OCI-LY1 (cell line): ENCODE measurements around the gene ELF2.
A peak's percentile ranks its signal among the peaks of the same experiment; 100 is the strongest.

ENCODE experiments used
- H2AFZ ChIP-seq: fragments of 200-600 bp; sonication (generic), shearing (Covaris generic); 2 replicates; pipeline ENCODE4 v1.6.0; 2014; ENCODE audit warnings: antibody characterized with exemption, mild to moderate bottlenecking, low read length
- H3F3A ChIP-seq: fragments of 200-600 bp; sonication (generic), shearing (Covaris generic); 2 replicates; pipeline ENCODE4 v1.6.0; 2014; ENCODE audit warnings: mild to moderate bottlenecking, antibody characterized with exemption, low read length, moderate library complexity; ENCODE audit not compliant: insufficient read depth
- H3K27ac ChIP-seq: fragments of 200-600 bp; sonication (generic); 2 replicates; pipeline ENCODE4 v1.5.1; 2014; ENCODE audit warnings: low read length, mixed run types, mild to moderate bottlenecking, low read depth; ENCODE audit not compliant: poor library complexity, severe bottlenecking
- H3K27me3 ChIP-seq: fragments of 200-600 bp; sonication (generic); 2 replicates; pipeline ENCODE4 v1.6.0; 2014; ENCODE audit warnings: antibody characterized with exemption, mild to moderate bottlenecking, low read length, moderate library complexity; ENCODE audit not compliant: insufficient read depth
- H3K36me3 ChIP-seq: fragments of 200-600 bp; sonication (generic); 2 replicates; pipeline ENCODE4 v1.6.1; 2014; ENCODE audit warnings: mild to moderate bottlenecking, antibody characterized with exemption, low read length, moderate library complexity, mixed read lengths; ENCODE audit not compliant: insufficient read depth
- H3K4me1 ChIP-seq: fragments of 200-600 bp; sonication (generic); 2 replicates; pipeline ENCODE4 v1.5.1; 2014; ENCODE audit warnings: mild to moderate bottlenecking, low read length, moderate library complexity; ENCODE audit not compliant: insufficient read depth, severe bottlenecking
- H3K4me2 ChIP-seq: fragments of 200-600 bp; sonication (generic), shearing (Covaris generic); 2 replicates; pipeline ENCODE4 v1.6.1; 2014; ENCODE audit warnings: low read length
- H3K4me3 ChIP-seq: fragments of 200-600 bp; sonication (generic); 2 replicates; pipeline ENCODE4 v1.5.1; 2014; ENCODE audit warnings: low read length, low read depth, mild to moderate bottlenecking, mixed read lengths; ENCODE audit not compliant: poor library complexity, severe bottlenecking
- H3K79me2 ChIP-seq: fragments of 200-600 bp; shearing (Covaris generic); 2 replicates; pipeline ENCODE4 v1.6.1; 2016; ENCODE audit warnings: mixed run types, low read length, mixed read lengths; ENCODE audit not compliant: insufficient read depth
- H3K9ac ChIP-seq: fragments of 200-600 bp; sonication (generic), shearing (Covaris generic); 2 replicates; pipeline ENCODE4 v1.6.1; 2014; ENCODE audit warnings: mild to moderate bottlenecking, low read length, mixed read lengths
- H3K9me2 ChIP-seq: fragments of 200-600 bp; sonication (generic), shearing (Covaris generic); 2 replicates; pipeline ENCODE4 v1.6.1; 2014; ENCODE audit warnings: low read depth, mild to moderate bottlenecking, low read length, mixed read lengths
- H3K9me3 ChIP-seq: fragments of 200-600 bp; shearing (Covaris generic); 2 replicates; pipeline ENCODE4 v1.6.1; 2014; ENCODE audit warnings: low read length, mixed read lengths
- H4K20me1 ChIP-seq: fragments of 200-600 bp; sonication (generic), shearing (Covaris generic); 2 replicates; pipeline ENCODE4 v1.6.0; 2016; ENCODE audit warnings: mild to moderate bottlenecking, low read length; ENCODE audit not compliant: insufficient read depth
- CTCF ChIP-seq: fragments of 200-600 bp; sonication (generic), shearing (Covaris generic); IDR thresholded peaks from 2 replicates; pipeline ENCODE4 v1.5.1; 2017; ENCODE audit warnings: mild to moderate bottlenecking, antibody characterized with exemption, low read length, moderate library complexity, mixed read lengths
- EZH2 ChIP-seq: fragments of 200-600 bp; sonication (generic), shearing (Covaris generic); IDR thresholded peaks from 2 replicates; pipeline ENCODE4 v1.8.0; 2017; ENCODE audit warnings: borderline replicate concordance, mixed run types, mild to moderate bottlenecking, antibody characterized with exemption, low read length, moderate library complexity, mixed read lengths

ELF2 gene

GRCh38 chr4:139084804-139085093 is 92.3 kb downstream of the ELF2 start:
- Histone ChIP-seq H3K4me2 (peak overlapping the region; percentile 95), H3K4me3 (peak overlapping the region; percentile 97), H3K36me3 (peaks cover 9% of the 10 kb centered on the region; the same call in 1 of the 2 replicates), H3K27me3 (no peaks in the 10 kb centered on the region), H3F3A (0 out of 2 replicates have a peak, but pooled peaks cover 10% of the 10 kb centered on the region), H2AFZ (peak overlapping the region; percentile 63), H3K27ac (peak overlapping the region; percentile 96), H4K20me1 (peaks cover 2% of the 10 kb centered on the region; the same call in 1 of the 2 replicates), H3K9ac (peak overlapping the region; percentile 95), H3K9me3 (no peaks in the 10 kb centered on the region), H3K9me2 (no peaks in the 10 kb centered on the region), H3K79me2 (peaks cover 34% of the 10 kb centered on the region), H3K4me1 (peaks cover 41% of the 10 kb centered on the region)
- TF ChIP-seq CTCF (no peak), EZH2 (no peak)

GRCh38 chr4:139083956-139084803 is 92.8 kb downstream of the ELF2 start:
- Histone ChIP-seq H3K4me3 (peak overlapping the region; percentile 97), H3F3A (0 out of 2 replicates have a peak, but pooled peaks cover 10% of the 10 kb centered on the region), H3K9ac (peak overlapping the region; percentile 95), H4K20me1 (peaks cover 2% of the 10 kb centered on the region; the same call in 1 of the 2 replicates), H3K9me2 (no peaks in the 10 kb centered on the region), H3K4me1 (peaks cover 45% of the 10 kb centered on the region), H3K4me2 (peak overlapping the region; percentile 95), H3K36me3 (peaks cover 9% of the 10 kb centered on the region; the same call in 1 of the 2 replicates), H3K27me3 (no peaks in the 10 kb centered on the region), H3K9me3 (no peaks in the 10 kb centered on the region), H3K27ac (peak overlapping the region; percentile 96), H2AFZ (peak overlapping the region; percentile 63), H3K79me2 (peaks cover 40% of the 10 kb centered on the region)
- TF ChIP-seq CTCF (no peak), EZH2 (no peak)

- no peaks in the 10 kb centered on the region for H3K9me3 ChIP-seq
- TF ChIP-seq CTCF = peak; percentile 28
- TF ChIP-seq EZH2 = no peak
- H3K27ac ChIP-seq = peak overlapping the region; percentile 96
- peaks cover 9% of the 10 kb centered on the region; the same call in 1 of the 2 replicates for H3K36me3 ChIP-seq
- no peaks in the 10 kb centered on the region for H3K9me2 ChIP-seq
- H3K4me2 ChIP-seq = peak overlapping the region; percentile 95
- peaks cover 2% of the 10 kb centered on the region; the same call in 1 of the 2 replicates for H4K20me1 ChIP-seq
- peak overlapping the region; percentile 97 for H3K4me3 ChIP-seq
- H3K27me3 ChIP-seq = no peaks in the 10 kb centered on the region
- H3F3A ChIP-seq = 0 out of 2 replicates have a peak, but pooled peaks cover 10% of the 10 kb centered on the region
- H3K4me1 ChIP-seq = peaks cover 51% of the 10 kb centered on the region
- no peak overlapping the region for H2AFZ ChIP-seq
- peaks cover 46% of the 10 kb centered on the region for H3K79me2 ChIP-seq
- peak overlapping the region; percentile 95 for H3K9ac ChIP-seq
These were observed 93.4 kb downstream of the ELF2 start for GRCh38 chr4:139083607-139083955.
